ENCODE data around the gene SPDYE8.
"Not testable (repeated sequence)": the region's sequence is repeated elsewhere in the genome, so short reads cannot be mapped to it uniquely, and the experiment has no call there.

GRCh38 chr7:73005693-73006447 lies 23.7 kb downstream of the SPDYE8 start:
- TF ChIP-seq CTCF (IDR thresholded peaks at IDR 0.05): not testable (repeated sequence)
- TF ChIP-seq POLR2AphosphoS5 (IDR thresholded peaks at IDR 0.05): peak; percentile 87
